ENCODE results near the gene ANKRD53.
"Not testable (repeated sequence)": the region's sequence is repeated elsewhere in the genome, so short reads cannot be mapped to it uniquely, and the experiment has no call there.

The ANKRD53 gene

GRCh38 chr2:71006955-71007799 lies 28.7 kb downstream of the ANKRD53 start:
- Histone ChIP-seq H2BK15ac (ENCODE audit: low read length) (peak overlapping the region; percentile 12), H4K91ac (ENCODE audit: low read depth, low read length, poor library complexity) (no peak overlapping the region), H2AK5ac (ENCODE audit: low read depth, low read length) (peak overlapping the region; percentile 88), H4K8ac (ENCODE audit: low read depth, low read length) (no peak overlapping the region), H3K14ac (ENCODE audit: low read length) (no peak overlapping the region), H2BK12ac (ENCODE audit: low read length) (no peak overlapping the region), H3K36me3 (replicated peaks in 1 of 2; ENCODE audit: control insufficient read depth in 2 of 2, insufficient read depth in 2 of 2, low read length in 2 of 2) (no peaks in the 10 kb centered on the region), H3K27ac (replicated peaks; ENCODE audit: low read length) (no peak overlapping the region), H3K4ac (ENCODE audit: low read length) (peak overlapping the region; percentile 57), H3K27me3 (ENCODE audit: control insufficient read depth in 3 of 3, insufficient read depth in 3 of 3, low read depth in 1 of 3, low read length in 3 of 3) (peaks cover 0 to 29% (median 0%) of the 10 kb centered on the region in 3 experiments), H3K79me1 (ENCODE audit: low read depth, low read length) (no peaks in the 10 kb centered on the region), H3K9ac (ENCODE audit: low read depth, low read length, poor library complexity) (no peak overlapping the region), H3K18ac (ENCODE audit: low read length) (peak overlapping the region; percentile 31), H2AFZ (ENCODE audit: low read length) (no peak overlapping the region), H2BK120ac (ENCODE audit: low read depth, low read length) (no peak overlapping the region), H2BK5ac (ENCODE audit: low read length) (no peak overlapping the region), H3K4me1 (ENCODE audit: control insufficient read depth in 2 of 2, insufficient read depth in 1 of 2, low read depth in 1 of 2, low read length in 2 of 2) (peaks cover 2 to 5% of the 10 kb centered on the region in 2 donors), H3K4me2 (ENCODE audit: insufficient read depth, low read length, poor library complexity, severe bottlenecking) (no peak overlapping the region), H3K9me3 (replicated peaks in 1 of 2; ENCODE audit: control insufficient read depth in 2 of 2, insufficient read depth in 1 of 2, low read depth in 1 of 2, low read length in 2 of 2) (no peaks in the 10 kb centered on the region), H3K4me3 (ENCODE audit: low read length in 2 of 2) (peak overlapping the region in 1 of 2 donors; percentile 30), H3K23ac (ENCODE audit: low read depth, low read length, poor library complexity) (peak overlapping the region; percentile 17)
- DNase-seq (ENCODE audit: low spot score): no peak
- no CpG with 5 or more reads among the region's 5 CpGs for WGBS, 2 donors (ENCODE audit: extremely low coverage in 2 of 2, insufficient read length in 2 of 2, insufficient replicate concordance in 1 of 2)

DNA sequence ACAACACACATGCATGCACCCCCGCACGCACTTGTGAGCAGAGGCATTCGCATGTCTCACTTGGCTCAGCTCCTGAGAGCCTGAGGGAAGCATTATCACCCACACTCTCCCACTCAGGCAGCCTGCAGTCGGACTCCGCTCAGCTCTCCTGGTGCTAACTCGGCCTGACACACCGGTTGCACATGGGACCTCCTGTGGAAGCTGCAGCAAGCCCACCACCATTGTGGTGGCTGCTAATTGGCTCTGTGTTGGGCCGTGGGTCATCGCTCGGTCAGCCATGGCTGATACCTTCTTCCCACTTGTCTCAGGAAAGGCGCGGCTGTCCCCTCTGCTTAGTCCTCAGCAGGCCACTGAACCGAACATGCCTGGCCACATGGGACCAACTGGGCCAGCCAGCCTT lies 29.9 kb downstream of the ANKRD53 start:
- H2BK15ac ChIP-seq (ENCODE audit: low read length): no peak overlapping the region
- H2BK120ac ChIP-seq (ENCODE audit: low read depth, low read length): no peak overlapping the region
- WGBS, 2 donors (ENCODE audit: extremely low coverage in 2 of 2, insufficient read length in 2 of 2, insufficient replicate concordance in 1 of 2): no CpG with 5 or more reads among the region's 13 CpGs
- no peaks in the 10 kb centered on the region for H3K79me1 ChIP-seq (ENCODE audit: low read depth, low read length)
- peaks cover 0 to 3% of the 10 kb centered on the region in 2 donors for H3K4me1 ChIP-seq (ENCODE audit: control insufficient read depth in 2 of 2, insufficient read depth in 1 of 2, low read depth in 1 of 2, low read length in 2 of 2)
- no peak overlapping the region for H2BK5ac ChIP-seq (ENCODE audit: low read length)
- H3K27ac ChIP-seq (replicated peaks; ENCODE audit: low read length): no peak overlapping the region
- no peak overlapping the region for H3K23ac ChIP-seq (ENCODE audit: low read depth, low read length, poor library complexity)
- H3K4me3 ChIP-seq (ENCODE audit: low read length in 2 of 2): no peak overlapping the region
- H3K14ac ChIP-seq (ENCODE audit: low read length): peak overlapping the region; percentile 2
- H3K9ac ChIP-seq (ENCODE audit: low read depth, low read length, poor library complexity): no peak overlapping the region
- no peak for DNase-seq (ENCODE audit: low spot score)
- no peak overlapping the region for H2BK12ac ChIP-seq (ENCODE audit: low read length)
- no peak overlapping the region for H2AK5ac ChIP-seq (ENCODE audit: low read depth, low read length)
- H3K18ac ChIP-seq (ENCODE audit: low read length): peak overlapping the region; percentile 30
- no peak overlapping the region for H3K4ac ChIP-seq (ENCODE audit: low read length)
- H3K27me3 ChIP-seq (ENCODE audit: control insufficient read depth in 3 of 3, insufficient read depth in 3 of 3, low read depth in 1 of 3, low read length in 3 of 3): peaks cover 0 to 30% (median 0%) of the 10 kb centered on the region in 3 experiments
- no peak overlapping the region for H4K8ac ChIP-seq (ENCODE audit: low read depth, low read length)
- H3K9me3 ChIP-seq (replicated peaks in 1 of 2; ENCODE audit: control insufficient read depth in 2 of 2, insufficient read depth in 1 of 2, low read depth in 1 of 2, low read length in 2 of 2): no peaks in the 10 kb centered on the region
- no peaks in the 10 kb centered on the region for H3K36me3 ChIP-seq (replicated peaks in 1 of 2; ENCODE audit: control insufficient read depth in 2 of 2, insufficient read depth in 2 of 2, low read length in 2 of 2)
- H4K91ac ChIP-seq (ENCODE audit: low read depth, low read length, poor library complexity): no peak overlapping the region
- no peak overlapping the region for H2AFZ ChIP-seq (ENCODE audit: low read length)
- H3K4me2 ChIP-seq (ENCODE audit: insufficient read depth, low read length, poor library complexity, severe bottlenecking): no peak overlapping the region

GRCh38 chr2:71011786-71012185 lies 33.4 kb downstream of the ANKRD53 start:
- Histone ChIP-seq H2BK15ac (ENCODE audit: low read length) (peak overlapping the region; percentile 72), H4K8ac (ENCODE audit: low read depth, low read length) (peak overlapping the region; percentile 48), H3K27me3 (ENCODE audit: control insufficient read depth in 3 of 3, insufficient read depth in 3 of 3, low read depth in 1 of 3, low read length in 3 of 3) (peaks cover 0 to 21% (median 0%) of the 10 kb centered on the region in 3 experiments), H3K18ac (ENCODE audit: low read length) (peak overlapping the region; percentile 46), H2BK12ac (ENCODE audit: low read length) (peak overlapping the region; percentile 19)
- H3K4me3 ChIP-seq (ENCODE audit: low read length in 2 of 2); H3K79me1 ChIP-seq (ENCODE audit: low read depth, low read length); H3K4ac ChIP-seq (ENCODE audit: low read length); H3K4me1 ChIP-seq (ENCODE audit: control insufficient read depth in 2 of 2, insufficient read depth in 1 of 2, low read depth in 1 of 2, low read length in 2 of 2); DNase-seq (ENCODE audit: low spot score); H2BK120ac ChIP-seq (ENCODE audit: low read depth, low read length); H3K14ac ChIP-seq (ENCODE audit: low read length); H2BK5ac ChIP-seq (ENCODE audit: low read length); H3K4me2 ChIP-seq (ENCODE audit: insufficient read depth, low read length, poor library complexity, severe bottlenecking); H4K91ac ChIP-seq (ENCODE audit: low read depth, low read length, poor library complexity); H3K27ac ChIP-seq (replicated peaks; ENCODE audit: low read length); H3K23ac ChIP-seq (ENCODE audit: low read depth, low read length, poor library complexity); H3K36me3 ChIP-seq (replicated peaks in 1 of 2; ENCODE audit: control insufficient read depth in 2 of 2, insufficient read depth in 2 of 2, low read length in 2 of 2); H2AFZ ChIP-seq (ENCODE audit: low read length); H3K9ac ChIP-seq (ENCODE audit: low read depth, low read length, poor library complexity); H3K9me3 ChIP-seq (replicated peaks in 1 of 2; ENCODE audit: control insufficient read depth in 2 of 2, insufficient read depth in 1 of 2, low read depth in 1 of 2, low read length in 2 of 2); H2AK5ac ChIP-seq (ENCODE audit: low read depth, low read length): not testable (repeated sequence)
- no CpG with 5 or more reads among the region's 6 CpGs for WGBS, 2 donors (ENCODE audit: extremely low coverage in 2 of 2, insufficient read length in 2 of 2, insufficient replicate concordance in 1 of 2)

- no CpG with 5 or more reads among the region's 8 CpGs for WGBS, 2 donors (ENCODE audit: extremely low coverage in 2 of 2, insufficient read length in 2 of 2, insufficient replicate concordance in 1 of 2)
- H2AK5ac ChIP-seq (ENCODE audit: low read depth, low read length): no peak overlapping the region
- no peak overlapping the region for H3K18ac ChIP-seq (ENCODE audit: low read length)
- DNase-seq (ENCODE audit: low spot score): no peak
- H4K91ac ChIP-seq (ENCODE audit: low read depth, low read length, poor library complexity): no peak overlapping the region
- H3K4me2 ChIP-seq (ENCODE audit: insufficient read depth, low read length, poor library complexity, severe bottlenecking): no peak overlapping the region
- no peak overlapping the region for H3K14ac ChIP-seq (ENCODE audit: low read length)
- H2BK15ac ChIP-seq (ENCODE audit: low read length): no peak overlapping the region
- H3K9me3 ChIP-seq (replicated peaks in 1 of 2; ENCODE audit: control insufficient read depth in 2 of 2, insufficient read depth in 1 of 2, low read depth in 1 of 2, low read length in 2 of 2): no peaks in the 10 kb centered on the region
- no peak overlapping the region for H3K4ac ChIP-seq (ENCODE audit: low read length)
- H2BK120ac ChIP-seq (ENCODE audit: low read depth, low read length): no peak overlapping the region
- H3K36me3 ChIP-seq (replicated peaks in 1 of 2; ENCODE audit: control insufficient read depth in 2 of 2, insufficient read depth in 2 of 2, low read length in 2 of 2): no peaks in the 10 kb centered on the region
- H3K23ac ChIP-seq (ENCODE audit: low read depth, low read length, poor library complexity): no peak overlapping the region
- H2BK5ac ChIP-seq (ENCODE audit: low read length): no peak overlapping the region
- no peak overlapping the region for H2AFZ ChIP-seq (ENCODE audit: low read length)
- H3K27me3 ChIP-seq (ENCODE audit: control insufficient read depth in 3 of 3, insufficient read depth in 3 of 3, low read depth in 1 of 3, low read length in 3 of 3): no peaks in the 10 kb centered on the region
- H4K8ac ChIP-seq (ENCODE audit: low read depth, low read length): no peak overlapping the region
- H3K79me1 ChIP-seq (ENCODE audit: low read depth, low read length): no peaks in the 10 kb centered on the region
- H3K9ac ChIP-seq (ENCODE audit: low read depth, low read length, poor library complexity): no peak overlapping the region
- peaks cover 3% of the 10 kb centered on the region in 2 donors for H3K4me1 ChIP-seq (ENCODE audit: control insufficient read depth in 2 of 2, insufficient read depth in 1 of 2, low read depth in 1 of 2, low read length in 2 of 2)
- H3K4me3 ChIP-seq (ENCODE audit: low read length in 2 of 2): no peak overlapping the region
- H2BK12ac ChIP-seq (ENCODE audit: low read length): no peak overlapping the region
- H3K27ac ChIP-seq (replicated peaks; ENCODE audit: low read length): no peak overlapping the region
These were observed 40.2 kb downstream of the ANKRD53 start for GRCh38 chr2:71018625-71019024.

All from neuronal stem cell (in vitro differentiated cells).